GM04503 (cell line): ENCODE measurements around the gene HARS1.
"Not testable (repeated sequence)": the region's sequence is repeated elsewhere in the genome, so short reads cannot be mapped to it uniquely, and the experiment has no call there.

Experiments
- DNase-seq: peaks from one replicate; pipeline ENCODE4 v3.0.0-alpha.2; 2012; ENCODE audit warnings: low read depth

HARS1 gene

GRCh38 chr5:140690941-140691924, at the start of gene HARS1, which contains the start of gene HARS2:
HARS1 (minus strand) TSS chr5:140691370; CDS start chr5:140691304, 66 bp downstream.
HARS2 (plus strand) TSS chr5:140691455; CDS start chr5:140691649, 194 bp downstream.
- peak; percentile 87 for DNase-seq

GRCh38 chr5:140737486-140737885, 46.3 kb upstream of the HARS1 start:
- no peak for DNase-seq

- no peak for DNase-seq
Measured at GRCh38 chr5:140734354-140734753, 43.2 kb upstream of the HARS1 start.

- no peak for DNase-seq
Measured at GRCh38 chr5:140733098-140733497, 41.9 kb upstream of the HARS1 start.

GRCh38 chr5:140725799-140726471, 34.8 kb upstream of the HARS1 start:
- peak; percentile 87 for DNase-seq

GRCh38 chr5:140721395-140721794, 30.2 kb upstream of the HARS1 start:
- DNase-seq, result not testable (repeated sequence)

- not testable (repeated sequence) for DNase-seq
Measured at GRCh38 chr5:140720738-140721137, 29.6 kb upstream of the HARS1 start.

- DNase-seq, result no peak
Measured at GRCh38 chr5:140718266-140718592, 27.1 kb upstream of the HARS1 start.

- DNase-seq, result not testable (repeated sequence)
Measured at GRCh38 chr5:140716238-140716637, 25.1 kb upstream of the HARS1 start.

GRCh38 chr5:140713562-140714094, 22.5 kb upstream of the HARS1 start:
- DNase-seq, result no peak

- no peak for DNase-seq
Measured at GRCh38 chr5:140711794-140712193, 20.6 kb upstream of the HARS1 start.

GRCh38 chr5:140710899-140711552, 19.9 kb upstream of the HARS1 start:
- peak; percentile 91 for DNase-seq

- DNase-seq, result not testable (repeated sequence)
Measured at GRCh38 chr5:140708787-140709186, 17.6 kb upstream of the HARS1 start.

- no peak for DNase-seq
Measured at GRCh38 chr5:140707812-140708211, 16.6 kb upstream of the HARS1 start.

- peak; percentile 93 for DNase-seq
Measured at GRCh38 chr5:140700177-140701144, 9.3 kb upstream of the HARS1 start, which contains the start of gene ZMAT2. ZMAT2 (plus strand) TSS chr5:140700447; CDS start chr5:140700461, 14 bp downstream.

GRCh38 chr5:140696891-140697492, 5.8 kb upstream of the HARS1 start:
- no peak for DNase-seq

- no peak for DNase-seq
Measured at GRCh38 chr5:140694276-140694675, 3.1 kb upstream of the HARS1 start.

GRCh38 chr5:140690376-140690932, 716 bp downstream of the HARS1 start:
- DNase-seq, result no peak

- DNase-seq, result no peak
Measured at GRCh38 chr5:140678993-140679392, 12.2 kb downstream of the HARS1 start.

GRCh38 chr5:140677947-140678346, 13.2 kb downstream of the HARS1 start:
- no peak for DNase-seq
